Forelimb muscle (tissue), 1 donor: ENCODE results near the gene MRPL58. TPM values are rescaled to one million over a fixed set of nuclear protein-coding genes. Genes with fewer than 3 reads are reported as not detected.
"Not testable (repeated sequence)": the region's sequence is repeated elsewhere in the genome, so short reads cannot be mapped to it uniquely, and the experiment has no call there.

Experiments
- DNase-seq: peaks from one replicate; pipeline ENCODE4 v3.0.0-alpha.2; 2013; ENCODE audit warnings: low read depth
- polyA plus RNA-seq: library from polyadenylated mRNA; unstranded; fragments of 120-200 nt; gene quantifications from one replicate; pipeline ENCODE4 v1.2.1, GENCODE V29; 2013; ENCODE audit not compliant: insufficient read length

MRPL58 gene
- polyA plus RNA-seq, result 24.0 TPM

DNA sequence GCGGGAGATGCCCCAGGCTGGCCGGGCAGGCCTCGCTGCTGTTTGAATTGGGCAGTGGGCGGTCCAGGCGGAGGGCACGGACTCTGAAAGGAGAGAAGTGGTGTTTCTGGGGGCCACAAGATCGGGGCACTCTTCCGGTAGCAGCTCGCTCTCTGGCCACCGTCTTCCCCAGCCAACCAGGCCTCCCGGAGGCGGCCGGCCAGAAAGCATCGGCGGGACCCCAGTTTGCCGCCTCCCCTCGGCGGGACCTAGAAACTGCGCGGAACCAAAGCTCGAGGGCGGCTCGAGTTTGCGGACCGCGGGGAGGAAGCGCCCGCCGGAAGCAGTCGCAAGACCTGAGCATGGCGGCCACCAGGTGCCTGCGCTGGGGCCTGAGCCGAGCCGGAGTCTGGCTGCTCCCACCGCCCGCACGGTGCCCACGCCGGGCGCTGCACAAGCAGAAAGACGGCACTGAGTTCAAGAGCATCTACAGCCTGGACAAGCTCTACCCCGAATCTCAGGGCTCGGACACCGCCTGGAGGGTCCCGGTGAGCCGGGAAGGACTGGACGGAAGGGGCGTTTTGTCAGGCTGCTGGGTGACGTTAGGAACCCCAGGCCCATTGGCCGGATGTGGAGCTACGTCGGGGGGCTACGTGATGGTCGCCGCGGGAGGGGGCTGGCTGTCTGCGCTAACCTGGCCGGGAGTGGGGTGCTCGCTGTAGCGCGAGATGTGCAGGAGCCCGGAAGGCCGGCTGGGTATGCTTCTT is at the start of gene MRPL58:
MRPL58 (plus strand) TSS at position 325 of the 746 bp plus-strand sequence; CDS start at position 342, 17 bp downstream.
- no peak for DNase-seq

DNA sequence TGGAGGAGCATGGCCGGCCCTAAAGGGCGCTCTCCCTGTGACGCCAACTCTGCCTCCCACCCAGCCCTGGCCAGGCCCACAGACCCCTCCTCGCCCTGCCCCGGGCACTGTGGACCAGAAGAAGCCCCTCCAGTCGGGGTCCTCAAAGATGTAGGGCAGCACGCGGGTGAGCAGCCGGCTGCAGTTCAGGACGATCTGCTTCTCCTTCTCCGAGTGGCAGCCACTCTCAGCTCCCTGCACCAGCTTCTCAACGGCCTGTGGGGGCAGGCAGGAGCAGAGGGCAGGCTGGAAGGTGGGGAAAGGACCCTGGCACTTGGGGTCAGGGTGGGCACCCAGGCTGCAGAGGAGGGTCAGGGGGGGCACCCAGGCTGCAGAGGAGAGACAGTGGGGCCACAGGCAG is 48.8 kb upstream of the MRPL58 start:
- DNase-seq, result no peak

DNA sequence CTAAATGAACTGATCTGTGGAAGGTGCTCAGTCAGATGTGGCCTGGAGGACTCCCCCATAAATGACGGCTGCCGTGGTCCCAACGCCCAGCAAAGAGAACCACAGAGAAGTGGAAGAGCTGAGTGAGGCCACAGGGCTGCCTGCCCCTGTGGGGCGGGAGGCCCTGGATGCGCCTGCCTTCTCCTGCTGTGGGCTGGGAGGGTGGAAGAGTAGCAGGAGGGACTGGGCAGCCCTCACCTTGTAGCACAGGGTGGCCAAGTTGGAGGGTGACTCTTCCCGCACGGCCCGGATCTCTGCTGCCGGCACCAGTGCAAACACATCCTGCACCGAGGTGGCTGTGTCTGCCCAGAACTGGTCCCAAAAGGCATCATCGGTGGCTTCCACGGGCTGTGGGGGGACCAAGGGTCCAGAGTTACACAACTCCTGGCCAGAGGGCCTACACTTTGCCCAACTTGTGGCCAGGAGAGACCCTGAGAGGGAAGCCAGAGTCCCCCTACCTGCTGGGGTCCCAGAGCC is 48.2 kb upstream of the MRPL58 start:
- DNase-seq, result no peak

DNA sequence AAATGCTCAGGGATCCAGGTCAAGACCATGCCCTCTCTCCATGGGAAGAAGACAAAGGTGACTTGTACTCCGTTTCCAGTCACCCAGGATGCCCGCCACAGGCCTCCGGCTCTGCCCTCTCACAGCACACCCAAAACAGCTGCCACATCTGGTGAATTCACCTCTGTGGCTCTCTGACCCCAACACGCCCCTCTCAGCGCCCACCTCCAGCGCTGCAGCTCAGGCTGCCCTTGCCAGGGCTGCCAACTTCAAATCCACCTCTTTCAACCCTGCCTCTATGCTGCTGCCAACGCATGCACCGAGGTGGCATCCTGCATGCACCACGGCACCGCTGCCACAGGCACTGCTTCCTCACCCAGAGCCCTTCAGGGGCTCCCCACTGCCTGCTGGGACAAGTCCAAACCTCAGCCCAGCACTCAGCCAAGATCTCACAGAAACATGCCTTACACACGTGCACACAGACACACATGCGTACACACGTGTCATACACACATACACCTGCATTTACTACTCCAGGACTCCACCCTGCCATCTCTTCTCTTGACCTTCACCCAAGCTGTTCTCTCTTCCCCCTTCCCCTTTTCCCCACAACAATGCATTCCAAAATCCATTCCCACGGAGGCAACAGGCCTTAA is 47.4 kb upstream of the MRPL58 start:
- DNase-seq, result no peak

DNA sequence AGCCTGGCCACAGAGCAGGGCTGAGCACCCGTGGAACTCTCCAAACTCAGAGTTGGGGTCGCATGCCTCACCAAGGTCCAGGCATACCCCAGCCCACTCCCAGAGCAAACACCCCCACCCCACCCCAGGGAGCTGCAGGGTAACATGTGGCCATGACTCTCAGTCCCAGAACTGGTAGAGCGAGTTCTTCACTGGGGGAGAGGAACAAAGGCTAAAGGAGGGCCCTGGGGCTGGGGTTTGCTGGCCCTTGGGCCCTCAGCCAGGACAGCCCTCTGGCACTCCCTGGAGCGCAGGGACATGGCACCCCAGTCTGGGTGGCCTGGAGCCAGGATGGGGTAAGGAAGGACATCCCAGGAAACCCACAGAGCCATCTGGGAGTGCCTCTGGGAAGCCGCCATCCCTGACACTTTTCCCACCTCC is 44.1 kb upstream of the MRPL58 start:
- DNase-seq, result no peak

DNA sequence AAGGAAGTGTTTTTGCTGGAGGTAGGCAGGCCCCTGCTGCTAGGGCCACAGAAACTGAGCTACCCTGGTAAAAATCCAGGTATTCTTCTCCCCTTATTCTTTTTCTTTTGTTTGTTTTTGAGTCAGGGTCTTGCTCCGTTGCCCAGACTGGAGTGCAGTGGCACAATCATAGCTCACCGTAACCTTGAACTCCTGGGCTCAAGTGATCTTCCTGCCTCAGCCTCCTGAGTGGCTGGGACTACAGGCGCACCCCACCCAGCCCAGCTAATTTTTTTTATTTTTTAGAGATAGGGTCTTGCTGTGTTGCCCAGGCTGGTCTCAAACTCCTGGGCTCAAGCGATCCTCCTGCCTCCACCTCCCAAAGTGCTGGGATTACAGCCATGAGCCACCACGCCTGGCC is 43.0 kb upstream of the MRPL58 start:
- not testable (repeated sequence) for DNase-seq

DNA sequence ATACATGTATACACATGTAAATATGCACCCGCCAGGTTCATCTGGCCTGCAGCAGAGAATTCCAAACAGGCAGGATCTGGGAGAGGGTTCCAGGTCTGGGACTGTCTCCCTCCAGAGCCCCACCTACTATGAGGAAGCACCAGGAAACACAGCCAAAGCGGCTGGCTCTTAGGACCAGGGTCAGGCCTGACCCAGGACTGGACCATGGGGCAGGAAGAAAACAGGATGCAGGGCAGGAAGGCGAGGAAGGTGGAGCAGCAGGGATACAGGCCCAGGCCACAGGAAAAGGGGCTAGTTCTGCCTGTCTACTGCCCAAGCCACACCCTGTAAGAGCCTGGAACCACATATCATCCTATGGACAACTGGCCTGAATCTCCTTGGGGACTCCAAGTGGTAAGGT is 42.1 kb upstream of the MRPL58 start:
- no peak for DNase-seq

DNA sequence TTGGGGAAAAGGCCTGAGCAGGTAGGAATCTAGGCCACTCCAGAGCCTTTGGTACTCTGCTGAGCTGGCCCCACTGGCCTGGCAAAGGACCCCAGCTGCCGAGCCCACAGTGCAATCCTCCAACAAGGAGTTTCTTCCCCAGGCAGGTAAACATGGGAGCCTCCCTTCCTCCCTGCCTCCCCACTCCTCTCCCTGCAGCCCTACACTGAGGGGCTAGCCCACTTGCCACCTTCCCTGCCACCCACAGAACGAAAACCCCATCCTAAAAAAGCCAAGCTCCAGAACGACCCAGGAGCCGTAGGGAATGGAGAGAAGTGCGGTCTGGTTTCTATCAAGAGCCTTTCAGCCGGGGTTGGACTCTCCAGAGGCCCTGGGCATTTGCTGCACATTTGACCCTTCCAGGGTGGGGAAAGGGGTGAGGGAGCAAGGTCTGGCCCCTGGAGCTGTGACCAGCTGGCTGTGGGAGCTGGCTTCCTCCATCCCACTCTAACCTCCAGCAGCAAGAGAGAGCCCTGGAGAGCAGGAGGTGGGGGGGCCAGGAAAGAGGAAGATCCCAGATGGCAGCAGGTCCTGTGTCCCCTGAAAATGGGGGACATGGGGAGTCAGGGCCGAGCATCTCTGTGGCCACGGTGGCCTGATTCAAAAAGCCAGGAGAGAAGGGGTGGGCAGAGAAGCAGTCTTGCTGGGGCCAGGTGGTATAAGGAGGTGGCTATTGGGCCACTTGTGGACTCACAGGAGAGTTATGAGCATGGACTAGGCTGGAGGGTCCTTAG is 41.2 kb upstream of the MRPL58 start:
- no peak for DNase-seq

DNA sequence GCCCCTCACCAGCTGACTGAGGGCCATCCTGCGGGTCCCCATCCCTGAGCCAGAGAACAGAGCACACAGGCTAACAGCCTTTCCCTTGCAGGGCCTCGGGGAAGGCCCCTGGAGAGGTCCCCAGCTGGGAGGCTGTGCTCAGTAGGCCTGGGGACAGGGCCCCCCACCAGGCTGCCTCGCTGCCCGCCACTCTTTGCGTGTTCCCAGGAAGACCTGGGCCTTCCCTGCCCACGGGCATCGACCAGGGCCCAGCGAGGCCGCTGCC is 40.7 kb upstream of the MRPL58 start:
- DNase-seq, result no peak

DNA sequence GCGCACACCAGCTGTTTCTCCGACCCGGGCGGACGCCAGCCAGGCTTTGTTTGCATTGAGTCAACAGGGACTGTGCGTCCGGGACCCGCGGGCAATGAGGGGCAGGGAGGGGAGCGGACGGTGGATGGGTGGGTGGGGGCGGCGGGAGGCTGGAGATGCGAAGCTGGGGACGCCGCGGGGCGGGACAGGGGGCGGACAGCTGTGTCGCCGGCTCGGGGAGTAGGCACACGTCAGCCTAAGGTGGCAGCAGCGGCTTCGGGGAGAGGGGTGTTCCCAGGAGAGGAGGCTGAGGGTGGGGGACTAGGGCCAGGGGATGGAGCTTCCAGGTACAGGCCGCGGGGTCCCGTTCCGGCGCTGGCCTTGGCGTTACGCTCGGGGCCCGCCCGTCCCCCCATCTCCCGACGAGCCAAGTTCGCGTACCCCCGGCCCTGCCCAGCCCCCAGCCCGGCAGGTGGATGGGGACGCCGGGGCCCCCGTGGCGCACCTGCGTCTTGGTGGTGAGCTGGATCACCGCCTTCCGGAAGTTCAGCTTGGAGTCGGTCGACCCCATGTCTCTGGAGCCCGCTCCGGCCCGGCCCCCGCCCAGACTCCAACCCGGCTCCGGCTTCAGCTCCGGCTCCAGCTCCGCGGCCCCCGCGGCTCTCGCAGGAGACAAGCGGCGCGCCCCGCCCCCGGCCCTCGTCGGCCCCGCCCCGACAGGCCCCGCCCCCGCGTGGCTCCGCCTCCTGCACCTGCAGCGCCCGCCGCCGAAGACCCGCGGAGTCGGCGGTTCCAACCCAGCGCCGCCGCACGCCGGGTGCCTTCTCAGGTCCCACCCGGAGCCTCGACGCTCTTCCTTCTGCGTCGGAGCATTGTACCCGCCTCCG is 40.1 kb upstream of the MRPL58 start, which contains the start of gene HID1:
HID1 (minus strand) TSS at position 653 of the 866 bp plus-strand sequence; CDS start at position 550, 103 bp downstream.
- no peak for DNase-seq

DNA sequence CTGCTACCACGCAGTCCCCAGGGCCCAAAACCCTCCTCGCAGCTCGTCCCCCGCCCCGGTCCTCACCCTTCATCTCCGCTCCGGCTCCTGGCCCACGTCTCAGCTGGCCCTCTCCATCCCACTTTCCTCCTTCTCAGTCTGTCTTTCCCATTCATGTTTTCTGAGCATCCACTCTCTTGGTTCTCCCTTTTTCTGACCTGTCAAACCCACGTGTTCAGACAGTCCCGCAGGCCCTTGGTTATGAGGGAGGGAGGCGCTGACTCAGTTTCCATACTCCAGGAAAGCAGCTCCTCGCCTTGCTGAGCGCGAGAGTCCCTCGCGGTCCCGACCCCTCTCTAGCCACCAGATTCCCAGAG is 39.5 kb upstream of the MRPL58 start:
- DNase-seq, result no peak

DNA sequence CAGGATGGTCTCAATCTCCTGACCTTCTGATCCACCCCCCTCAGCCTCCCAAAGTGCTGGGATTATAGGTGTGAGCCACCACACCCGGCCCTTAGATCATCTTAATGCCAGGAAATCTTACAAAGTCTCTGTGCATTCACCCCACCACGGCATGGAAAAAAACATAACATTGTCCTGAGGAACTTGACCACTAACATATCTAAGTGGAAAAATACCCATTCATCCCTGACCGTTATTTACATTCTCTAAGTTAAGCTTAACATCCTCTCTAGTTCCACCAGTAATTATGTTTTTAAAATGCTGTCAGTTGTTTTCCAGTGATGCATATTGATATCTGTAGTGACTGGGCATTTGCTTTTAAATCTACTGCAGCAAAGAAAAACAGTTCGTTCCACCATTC is 36.5 kb upstream of the MRPL58 start:
- no peak for DNase-seq

DNA sequence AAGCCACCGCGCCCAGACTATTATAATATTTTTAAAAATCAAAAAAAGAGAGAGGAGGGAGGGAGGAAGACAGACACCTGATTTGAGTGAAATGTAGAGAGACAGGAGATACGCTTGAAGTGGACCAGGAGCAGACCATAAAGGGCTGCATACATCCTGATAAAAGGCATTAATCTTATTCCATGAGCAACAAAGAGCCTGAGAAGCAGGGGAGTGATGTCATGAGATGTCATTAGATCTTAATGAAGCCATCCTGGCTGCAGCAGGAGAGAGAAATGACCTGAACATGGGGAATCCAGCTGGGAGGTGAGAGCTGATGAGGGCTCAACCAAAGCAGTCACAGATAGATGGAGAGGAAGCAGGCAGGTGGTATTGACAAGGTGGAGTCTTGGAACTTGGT is 34.7 kb upstream of the MRPL58 start:
- DNase-seq, result no peak

DNA sequence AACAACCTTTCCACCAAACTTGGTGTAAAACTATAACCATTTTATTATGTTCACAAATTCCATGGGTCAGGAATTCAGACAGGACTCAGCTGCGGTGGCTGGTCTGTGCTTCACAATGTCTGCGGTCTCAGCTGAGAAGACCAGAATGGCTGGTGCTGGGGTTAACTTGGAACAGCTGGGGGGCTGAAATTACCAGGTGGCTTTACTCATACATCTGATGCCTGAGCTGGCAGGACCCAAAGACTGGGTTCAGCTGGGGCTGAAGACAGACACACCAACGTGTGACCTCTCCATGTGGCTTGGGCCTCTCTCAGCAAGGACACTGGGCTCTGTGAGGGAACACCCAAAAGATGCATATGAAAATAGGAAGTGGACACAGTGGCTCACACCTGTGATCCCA is 34.2 kb upstream of the MRPL58 start:
- no peak for DNase-seq

DNA sequence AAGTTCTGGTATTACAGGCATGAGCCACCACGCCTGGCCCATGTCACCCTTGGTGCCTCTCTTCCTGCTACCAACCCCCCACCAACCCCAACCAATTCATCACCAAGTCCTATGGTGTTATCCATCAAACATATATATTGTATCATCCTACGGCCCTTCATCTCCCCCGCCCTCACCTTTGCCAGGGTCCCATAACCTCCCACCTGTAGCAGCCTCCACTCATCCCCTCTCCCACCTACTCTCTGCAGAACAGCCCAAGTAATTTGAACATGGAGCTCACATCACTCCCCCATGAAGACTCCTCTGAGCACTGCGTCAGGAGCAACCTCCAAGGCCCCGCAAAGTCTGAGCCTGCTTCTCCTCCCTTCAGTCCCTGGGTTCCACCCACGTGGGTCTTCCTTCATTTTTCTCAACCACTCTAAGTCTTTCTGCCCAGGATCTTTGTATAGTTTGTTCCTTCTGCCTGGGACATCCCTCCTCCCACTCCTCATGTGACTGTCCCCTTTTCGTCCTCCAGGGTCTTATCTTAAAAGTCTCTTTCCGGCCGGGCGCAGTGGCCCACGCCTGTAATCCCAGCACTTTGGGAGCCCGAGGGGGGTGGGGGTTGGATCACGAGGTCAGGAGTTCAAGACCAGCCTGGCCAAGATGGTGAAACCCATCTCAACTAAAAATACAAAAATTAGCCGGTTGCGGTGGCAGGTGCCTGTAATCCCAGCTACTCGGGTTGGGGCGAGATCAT is 32.9 kb upstream of the MRPL58 start:
- no peak for DNase-seq

DNA sequence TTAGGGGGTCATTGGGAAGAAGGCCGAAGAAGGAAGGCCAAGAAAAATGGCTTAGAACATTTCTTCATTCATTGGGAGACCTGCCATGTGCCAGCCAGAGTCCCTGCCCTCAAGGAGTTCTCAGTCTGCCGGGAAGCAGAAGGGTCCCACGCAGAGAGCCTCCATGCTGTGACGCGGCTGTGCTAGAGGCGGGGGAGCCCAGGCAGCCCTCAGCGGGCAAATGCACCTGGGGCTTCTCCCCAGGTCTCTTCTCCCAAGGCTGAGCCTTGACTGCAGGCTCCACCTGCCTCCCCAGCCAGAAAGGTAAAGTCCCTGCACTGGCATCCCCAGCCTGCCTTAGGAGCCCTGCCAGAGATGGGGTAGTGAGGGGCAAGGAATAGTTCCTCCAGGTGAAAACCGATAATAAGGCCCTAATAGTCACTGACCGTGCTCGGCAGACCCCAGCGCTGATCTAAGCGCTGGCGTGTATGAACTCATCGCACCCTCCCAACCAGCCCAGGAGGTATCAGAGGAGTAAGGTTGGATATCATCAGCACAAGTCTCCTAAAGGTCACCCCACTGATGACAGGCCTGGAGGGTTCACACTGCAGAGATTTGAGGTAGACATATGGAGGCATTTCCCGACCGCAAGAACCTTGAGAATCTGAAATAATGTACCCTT is 31.0 kb upstream of the MRPL58 start:
- no peak for DNase-seq

DNA sequence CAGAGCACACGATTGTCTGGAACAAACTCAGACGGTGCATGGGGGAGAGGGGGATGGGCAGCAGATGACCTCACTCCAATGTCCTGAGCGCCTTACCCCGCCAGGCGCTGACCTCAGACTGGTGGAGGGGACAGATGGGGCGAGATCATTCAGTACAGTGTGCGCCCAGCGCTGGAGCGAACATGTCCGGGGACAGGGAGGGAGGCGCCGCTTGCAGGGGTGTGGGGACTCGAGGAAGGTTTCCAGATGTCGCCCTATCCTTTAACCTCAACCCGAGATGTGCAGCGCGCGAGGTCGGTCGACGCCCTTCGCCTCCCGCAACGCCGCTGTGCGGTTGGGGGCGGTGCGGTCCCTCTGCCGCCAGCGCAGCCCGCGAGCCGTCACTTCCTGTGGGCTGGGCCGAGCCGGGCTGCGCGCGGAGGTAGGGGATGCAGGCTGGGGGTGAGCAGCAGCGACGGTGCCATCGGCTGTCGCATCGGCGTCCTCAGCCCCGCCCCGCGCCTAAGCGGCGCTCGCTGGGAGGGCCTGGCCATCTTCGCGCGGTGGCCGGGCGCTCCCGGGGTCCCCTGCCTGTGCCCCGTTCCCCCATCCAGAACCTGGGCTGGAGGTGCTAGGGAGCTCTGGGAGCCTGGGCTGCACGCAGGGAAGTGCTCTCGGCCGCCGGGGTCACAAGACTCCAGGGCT is 30.3 kb upstream of the MRPL58 start:
- DNase-seq, result no peak

DNA sequence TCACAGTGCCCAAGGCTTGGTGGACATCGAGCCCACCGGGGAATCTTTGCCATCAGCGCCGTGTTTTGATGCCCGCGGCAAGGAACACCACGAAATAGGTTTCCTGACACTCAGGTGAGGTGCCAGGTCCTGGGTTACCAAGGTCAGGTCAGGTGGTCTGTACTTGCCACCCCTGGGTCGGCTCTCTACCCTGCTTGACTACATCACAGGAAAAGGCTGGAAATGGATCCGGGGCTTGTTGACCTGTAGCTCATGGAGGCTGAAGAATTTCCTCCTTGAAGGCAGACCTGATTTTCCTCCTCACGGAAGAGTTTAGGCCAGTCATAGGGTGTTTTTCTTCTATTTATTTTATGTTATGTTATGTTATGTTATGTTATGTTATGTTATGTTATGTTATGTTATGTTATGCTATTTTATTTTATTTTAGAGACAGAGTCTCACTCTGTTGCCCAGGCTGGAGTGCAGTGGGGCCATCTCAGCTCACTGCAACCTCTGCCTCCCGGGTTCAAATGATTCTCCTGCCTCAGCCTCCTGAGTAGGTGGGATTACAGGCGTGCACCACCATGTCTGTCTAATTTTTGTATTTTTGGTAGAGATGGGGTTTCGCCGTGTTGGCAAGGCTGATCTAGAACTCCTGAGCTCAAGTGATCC is 29.7 kb upstream of the MRPL58 start:
- DNase-seq, result not testable (repeated sequence)

DNA sequence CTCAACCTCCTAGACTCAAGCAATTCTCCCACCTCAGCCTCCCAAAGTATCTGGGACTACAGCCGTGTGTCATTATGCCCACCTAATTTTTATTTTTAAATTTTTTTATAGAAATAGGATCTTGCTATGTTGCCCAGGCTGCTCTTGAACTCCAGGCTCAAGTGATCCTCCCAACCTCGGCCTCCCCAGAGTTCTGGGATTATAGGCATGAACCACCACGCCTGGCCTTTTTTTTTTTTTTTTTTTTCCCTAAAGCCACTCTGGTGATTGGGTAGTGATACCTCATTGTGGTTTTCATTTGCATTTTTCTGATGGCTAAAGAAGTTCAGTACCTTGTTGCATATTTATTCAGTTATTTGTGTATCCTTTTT is 26.3 kb upstream of the MRPL58 start:
- DNase-seq, result no peak
